Panc1 (cell line): ENCODE measurements around the gene TMEM178A. TPM values are rescaled to one million over a fixed set of nuclear protein-coding genes. Genes with fewer than 3 reads are reported as not detected.

Experiments
- ATAC-seq: fragments of 200-7000 bp; cut with Tn5 transposase; 2 replicates; pipeline ENCODE4 v1.9.1; 2020; ENCODE audit warnings: mild to moderate bottlenecking, moderate library complexity
- BruUV-seq: library from RNA; stranded (reverse); fragments of 400-500 nt; replicated peaks from 2 replicates; lab custom pipeline; 2021; lab: Mats Ljungman, UMichigan
- CTCF ChIA-PET: fragments of 300-600 bp; sonication (Branson Sonifier 250); formaldehyde crosslinking; loops from one replicate; lab custom pipeline; 2022; ENCODE audit warnings: antibody characterized with exemption; lab: Charles Lee
- POLR2A ChIA-PET: fragments of 300-600 bp; sonication (Branson Sonifier 250); formaldehyde crosslinking; loops from one replicate; lab custom pipeline; 2022; ENCODE audit warnings: antibody characterized with exemption; lab: Charles Lee
- DNase-seq: peaks from one replicate; pipeline ENCODE4 v3.0.0-alpha.2; 2010; ENCODE audit warnings: low read depth, low spot score
- H3K27ac ChIP-seq: 2 replicates; pipeline ENCODE4 v1.5.1; 2011; ENCODE audit warnings: mild to moderate bottlenecking, low read length, inconsistent platforms
- H3K27me3 ChIP-seq: fragments of 200-500 bp; sonication (Bioruptor generic); 2 replicates; pipeline ENCODE4 v1.6.0; 2014; ENCODE audit warnings: low read length, inconsistent platforms; ENCODE audit not compliant: control insufficient read depth, insufficient read depth
- H3K36me3 ChIP-seq: fragments of 200-500 bp; sonication (Bioruptor generic); 2 replicates; pipeline ENCODE4 v1.5.1; 2014; ENCODE audit warnings: inconsistent platforms, mild to moderate bottlenecking, low read length, moderate library complexity; ENCODE audit not compliant: control insufficient read depth, insufficient read depth
- H3K4me1 ChIP-seq: 2 replicates; pipeline ENCODE4 v1.5.1; 2011; ENCODE audit warnings: inconsistent platforms, mild to moderate bottlenecking, low read length, moderate library complexity; ENCODE audit not compliant: control insufficient read depth, insufficient read depth
- H3K4me3 ChIP-seq, 2 experiments: 2 replicates each; pipeline ENCODE4 v1.5.1; 2011 to 2012; ENCODE audit warnings: low read depth in 2 of 2, low read length in 2 of 2, mild to moderate bottlenecking in 2 of 2, inconsistent platforms in 1 of 2, moderate library complexity in 1 of 2
- H3K9me3 ChIP-seq: fragments of 200-500 bp; sonication (Bioruptor generic); 2 replicates; pipeline ENCODE4 v1.5.1; 2014; ENCODE audit warnings: low read depth, mild to moderate bottlenecking, inconsistent platforms, low read length, moderate library complexity; ENCODE audit not compliant: control insufficient read depth, insufficient read depth
- CTCF ChIP-seq: fragments of 450-650 bp; IDR thresholded peaks from 2 replicates; pipeline ENCODE4 v1.5.1; 2017; ENCODE audit warnings: mild to moderate bottlenecking
- POLR2AphosphoS5 ChIP-seq: IDR thresholded peaks from 2 replicates; pipeline ENCODE4 v1.6.1; 2012; ENCODE audit warnings: mild to moderate bottlenecking, low read depth, low read length, moderate library complexity
- REST ChIP-seq, 2 experiments: IDR thresholded peaks; 2 replicates each; pipeline ENCODE4 v1.6.1; 2011 to 2012; ENCODE audit warnings: low read depth in 2 of 2, control low read depth in 1 of 2, low read length in 1 of 2, mild to moderate bottlenecking in 1 of 2, moderate library complexity in 1 of 2; ENCODE audit not compliant: insufficient read depth in 1 of 2
- SIN3A ChIP-seq: IDR thresholded peaks from 2 replicates; pipeline ENCODE4 v1.6.1; 2012; ENCODE audit warnings: low read depth, mild to moderate bottlenecking, low read length, moderate library complexity, borderline replicate concordance; ENCODE audit not compliant: insufficient read depth
- TCF7L2 ChIP-seq: IDR thresholded peaks from 2 replicates; pipeline ENCODE4 v1.6.1; 2011; ENCODE audit warnings: mild to moderate bottlenecking, low read depth, low read length, inconsistent platforms
- in situ Hi-C: cut with HindIII; loops from 2 replicates; pipeline ENCODE4 v1.10.0; 2016; ENCODE audit warnings: low sequenced_read_pairs, low pct_unique_long_range_greater_than_20kb
- intact Hi-C: fragments of 100-400 bp; cut with micrococcal nuclease; formaldehyde crosslinking; loops from one replicate; pipeline ENCODE4 v1.10.0; 2022; ENCODE audit not compliant: unreplicated experiment
- total RNA-seq: library from RNA; stranded (reverse); gene quantifications from one replicate; pipeline ENCODE4 v1.2.1, GENCODE V29; 2021; ENCODE audit not compliant: unreplicated experiment

Gene TMEM178A
- total RNA-seq, 1 experiment from 2014 or later: not detected

GRCh38 chr2:39671604-39672003 lies 5.9 kb downstream of the TMEM178A start:
- in situ Hi-C loops: no loop called here
- no peak for ATAC-seq
- no TSS peak for BruUV-seq
- POLR2A ChIA-PET: no interaction called here
- CTCF ChIA-PET: no interaction called here
- Histone ChIP-seq H3K36me3 (no peaks in the 10 kb centered on the region), H3K4me3 (no peak overlapping the region), H3K4me1 (no peaks in the 10 kb centered on the region), H3K27me3 (peaks cover 62% of the 10 kb centered on the region), H3K9me3 (no peaks in the 10 kb centered on the region), H3K27ac (no peak overlapping the region)
- intact Hi-C loops: no loop called here
- no peak for DNase-seq
- TF ChIP-seq REST (IDR thresholded peaks at IDR 0.05; ENCODE audit: insufficient read depth in 1 of 2, low read depth in 2 of 2, low read length in 1 of 2) (no peak), TCF7L2 (no peak), POLR2AphosphoS5 (no peak), CTCF (no peak), SIN3A (no peak)

- no peak for ATAC-seq
- Histone ChIP-seq H3K4me1 (no peaks in the 10 kb centered on the region), H3K9me3 (no peaks in the 10 kb centered on the region), H3K4me3 (no peak overlapping the region), H3K27ac (no peak overlapping the region), H3K36me3 (no peaks in the 10 kb centered on the region), H3K27me3 (peaks cover 50% of the 10 kb centered on the region)
- CTCF ChIA-PET: no interaction called here
- in situ Hi-C loops (no loop called here), intact Hi-C loops (no loop called here)
- no peak for DNase-seq
- TF ChIP-seq CTCF: no peak
- no peak for TF ChIP-seq REST (IDR thresholded peaks at IDR 0.05; ENCODE audit: insufficient read depth in 1 of 2, low read depth in 2 of 2, low read length in 1 of 2)
- TF ChIP-seq TCF7L2: no peak
- TF ChIP-seq SIN3A: no peak
- no peak for TF ChIP-seq POLR2AphosphoS5
- POLR2A ChIA-PET: no interaction called here
- no TSS peak for BruUV-seq
Measured at GRCh38 chr2:39673018-39673417, 7.3 kb downstream of the TMEM178A start.
